DMS153 treated with DMSO at 0.1 percent for 48 hours (cell line): ENCODE measurements around the gene ACTR10.

Experiments used
- DNase-seq: peaks from one replicate; lab custom pipeline; 2025; ENCODE audit not compliant: unreplicated experiment; lab: John Stamatoyannopoulos, UW

ACTR10 gene

GRCh38 chr14:58278177-58278576 lies 78.2 kb downstream of the ACTR10 start:
- DNase-seq: no peak

- DNase-seq: no peak
Observed at GRCh38 chr14:58280954-58281787, 81.2 kb downstream of the ACTR10 start.

- DNase-seq: no peak
Observed at GRCh38 chr14:58281969-58282368, 82.0 kb downstream of the ACTR10 start.

GRCh38 chr14:58282925-58283593 lies 83.1 kb downstream of the ACTR10 start:
- no peak for DNase-seq

- no peak for DNase-seq
Observed at GRCh38 chr14:58283730-58284129, 83.8 kb downstream of the ACTR10 start.

- no peak for DNase-seq
Observed at GRCh38 chr14:58285132-58285531, 85.2 kb downstream of the ACTR10 start.
